PC-9 (cell line): ENCODE data around the gene ALKBH5. TPM values are rescaled to one million over a fixed set of nuclear protein-coding genes. Genes with fewer than 3 reads are reported as not detected.

Experiments used
- BruUV-seq: library from RNA; stranded (reverse); fragments of 400-500 nt; replicated peaks from 2 replicates; lab custom pipeline; 2021; lab: Mats Ljungman, UMichigan
- CTCF ChIA-PET: fragments of 300-600 bp; sonication (Branson Sonifier 250); formaldehyde crosslinking; loops from one replicate; lab custom pipeline; 2022; ENCODE audit warnings: antibody characterized with exemption; lab: Charles Lee
- POLR2A ChIA-PET: fragments of 300-600 bp; sonication (Branson Sonifier 250); formaldehyde crosslinking; loops from one replicate; lab custom pipeline; 2022; ENCODE audit warnings: antibody characterized with exemption; ENCODE audit not compliant: unreplicated experiment; lab: Charles Lee
- DNase-seq, 2 experiments: peaks; one replicate each; pipeline versions ENCODE4 v3.0.0 to v3.0.0-alpha.2; 2015 to 2022; ENCODE audit warnings: mixed read lengths in 1 of 2
- H2AFZ ChIP-seq: fragments of 200-600 bp; sonication (generic); 2 replicates; pipeline ENCODE4 v1.8.1; 2017; ENCODE audit warnings: antibody characterized with exemption
- H3F3A ChIP-seq: fragments of 200-600 bp; sonication (generic); 2 replicates; pipeline ENCODE4 v1.8.1; 2017; ENCODE audit warnings: antibody characterized with exemption, mild to moderate bottlenecking, low read depth; ENCODE audit not compliant: insufficient read depth
- H3K27ac ChIP-seq: fragments of 200-600 bp; sonication (generic); 2 replicates; pipeline ENCODE4 v1.6.1; 2016; ENCODE audit warnings: mixed run types
- H3K27me3 ChIP-seq: fragments of 200-600 bp; sonication (generic); 2 replicates; pipeline ENCODE4 v1.6.1; 2016; ENCODE audit warnings: low read depth, mixed run types; ENCODE audit not compliant: insufficient read depth
- H3K36me3 ChIP-seq: fragments of 200-600 bp; sonication (generic); 2 replicates; pipeline ENCODE4 v1.6.1; 2016; ENCODE audit warnings: low read depth, mixed run types
- H3K4me1 ChIP-seq: fragments of 200-600 bp; sonication (generic); replicated peaks from 2 replicates; pipeline ENCODE4 v1.6.1; 2016; ENCODE audit warnings: mixed run types; ENCODE audit not compliant: insufficient read depth
- H3K4me2 ChIP-seq: fragments of 200-600 bp; sonication (generic); 2 replicates; pipeline ENCODE4 v1.6.1; 2017; ENCODE audit warnings: mixed run types
- H3K4me3 ChIP-seq: fragments of 200-600 bp; sonication (generic); 2 replicates; pipeline ENCODE4 v1.6.1; 2016; ENCODE audit warnings: mixed run types
- H3K79me2 ChIP-seq: fragments of 200-600 bp; sonication (generic); 2 replicates; pipeline ENCODE4 v1.6.1; 2017; ENCODE audit warnings: low read depth, mixed run types
- H3K9me2 ChIP-seq: fragments of 200-600 bp; sonication (generic); 2 replicates; pipeline ENCODE4 v1.8.1; 2017; ENCODE audit warnings: mild to moderate bottlenecking; ENCODE audit not compliant: insufficient read depth
- H3K9me3 ChIP-seq: fragments of 200-600 bp; sonication (generic); 2 replicates; pipeline ENCODE4 v1.8.1; 2016; ENCODE audit warnings: low read depth; ENCODE audit not compliant: insufficient read depth
- H4K20me1 ChIP-seq: fragments of 200-600 bp; sonication (generic); 2 replicates; pipeline ENCODE4 v1.8.1; 2017; ENCODE audit not compliant: insufficient read depth
- CTCF ChIP-seq: fragments of 200-600 bp; sonication (generic); conservative IDR thresholded peaks from 2 replicates; pipeline ENCODE4 v1.6.1; 2017; ENCODE audit warnings: mixed run types, antibody characterized with exemption, mild to moderate bottlenecking, moderate library complexity
- EZH2 ChIP-seq: fragments of 200-600 bp; sonication (generic); IDR thresholded peaks from 2 replicates; pipeline ENCODE4 v1.8.0; 2017; ENCODE audit warnings: antibody characterized with exemption, low read depth
- intact Hi-C: fragments of 100-400 bp; cut with micrococcal nuclease; formaldehyde crosslinking; loops from one replicate; pipeline ENCODE4 v1.10.0; 2022; ENCODE audit not compliant: unreplicated experiment
- total RNA-seq: library from RNA; stranded (reverse); gene quantifications from 2 replicates; pipeline ENCODE4 v1.2.3, GENCODE V29; 2021

Gene ALKBH5
- total RNA-seq, 1 experiment from 2014 or later: 117 TPM

DNA sequence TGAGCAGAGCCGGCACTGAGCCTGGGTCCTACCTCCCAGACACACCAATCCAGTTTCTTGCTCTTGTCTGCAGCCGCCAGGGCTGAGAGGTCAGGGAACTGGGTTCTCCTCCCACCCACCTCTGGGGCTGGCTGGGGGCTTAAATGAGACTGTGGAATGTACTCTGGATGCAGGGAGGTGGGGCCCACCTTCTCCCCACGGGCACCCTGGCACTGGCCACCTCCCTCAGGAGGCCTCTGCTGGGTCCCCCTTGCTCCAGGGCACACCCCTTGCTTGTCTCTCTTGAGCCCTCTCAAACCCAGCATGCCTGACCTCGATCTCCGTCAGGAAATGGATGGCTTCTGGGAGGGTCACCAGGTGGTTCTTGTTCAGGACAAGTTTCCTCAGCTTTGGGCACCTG, 68.5 kb downstream of the ALKBH5 start:
- peaks cover 52% of the 10 kb centered on the region for H3K36me3 ChIP-seq
- POLR2A ChIA-PET: no interaction called here
- no peak for TF ChIP-seq CTCF
- TF ChIP-seq EZH2: no peak
- peaks cover 44% of the 10 kb centered on the region for H4K20me1 ChIP-seq
- H3F3A ChIP-seq: peaks cover 35% of the 10 kb centered on the region
- H3K4me2 ChIP-seq: no peak overlapping the region
- H3K79me2 ChIP-seq: peaks cover 25% of the 10 kb centered on the region
- no peak for DNase-seq
- no peak overlapping the region for H3K4me3 ChIP-seq
- H3K27ac ChIP-seq: no peak overlapping the region
- intact Hi-C loops: no loop called here
- H3K9me3 ChIP-seq: no peaks in the 10 kb centered on the region
- H2AFZ ChIP-seq: no peak overlapping the region
- CTCF ChIA-PET: no interaction called here
- no TSS peak for BruUV-seq
- peaks cover 12% of the 10 kb centered on the region for H3K4me1 ChIP-seq
- H3K9me2 ChIP-seq: no peaks in the 10 kb centered on the region
- H3K27me3 ChIP-seq: no peaks in the 10 kb centered on the region

DNA sequence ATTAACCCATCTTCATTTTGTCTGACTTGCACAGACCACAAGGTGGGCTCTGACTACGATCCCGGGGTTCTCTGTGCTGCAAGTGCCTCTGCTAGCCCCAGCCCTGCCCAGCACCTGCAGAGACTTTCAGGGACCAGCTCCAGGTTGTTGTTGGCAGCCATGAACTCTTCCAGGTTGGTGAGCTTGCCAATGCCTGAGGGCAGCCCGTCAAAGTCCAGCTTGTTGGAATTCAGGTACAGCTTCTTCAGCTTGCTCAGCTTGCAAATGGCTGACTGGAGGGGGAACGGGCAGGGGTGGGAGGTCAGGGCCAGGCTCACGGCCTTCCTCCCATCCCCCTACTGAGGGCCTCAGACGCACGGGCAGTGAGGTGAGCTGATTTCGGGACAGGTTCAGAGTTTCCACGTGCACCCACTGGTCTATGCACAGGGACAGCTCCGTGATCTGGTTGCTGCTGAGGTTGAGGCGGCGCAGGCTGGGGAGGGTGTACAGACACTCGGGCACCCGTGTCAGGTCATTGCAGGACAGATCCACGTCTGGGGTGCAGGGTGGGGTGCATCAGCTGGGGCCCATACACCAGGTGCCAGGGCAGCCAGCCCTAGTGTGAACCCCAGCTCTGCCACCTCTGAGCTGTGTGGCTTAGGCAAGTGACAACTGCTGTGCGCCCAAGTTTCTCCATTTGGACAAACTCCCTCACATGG, 69.7 kb downstream of the ALKBH5 start:
- CTCF ChIA-PET: no interaction called here
- Histone ChIP-seq H2AFZ (no peak overlapping the region), H3K4me2 (no peak overlapping the region), H4K20me1 (peaks cover 32% of the 10 kb centered on the region), H3K27ac (no peak overlapping the region), H3K9me3 (no peaks in the 10 kb centered on the region), H3K79me2 (peaks cover 32% of the 10 kb centered on the region), H3K27me3 (no peaks in the 10 kb centered on the region), H3F3A (peaks cover 37% of the 10 kb centered on the region), H3K9me2 (no peaks in the 10 kb centered on the region), H3K4me3 (no peak overlapping the region), H3K4me1 (peaks cover 12% of the 10 kb centered on the region), H3K36me3 (peaks cover 52% of the 10 kb centered on the region)
- intact Hi-C loops: no loop called here
- no TSS peak for BruUV-seq
- TF ChIP-seq CTCF (no peak), EZH2 (no peak)
- no peak for DNase-seq
- POLR2A ChIA-PET: interaction anchor here (0.7 kb wide), 1 partner anchor 23 kb away, joined by 5 read pairs; no protein-coding TSS in a partner anchor

DNA sequence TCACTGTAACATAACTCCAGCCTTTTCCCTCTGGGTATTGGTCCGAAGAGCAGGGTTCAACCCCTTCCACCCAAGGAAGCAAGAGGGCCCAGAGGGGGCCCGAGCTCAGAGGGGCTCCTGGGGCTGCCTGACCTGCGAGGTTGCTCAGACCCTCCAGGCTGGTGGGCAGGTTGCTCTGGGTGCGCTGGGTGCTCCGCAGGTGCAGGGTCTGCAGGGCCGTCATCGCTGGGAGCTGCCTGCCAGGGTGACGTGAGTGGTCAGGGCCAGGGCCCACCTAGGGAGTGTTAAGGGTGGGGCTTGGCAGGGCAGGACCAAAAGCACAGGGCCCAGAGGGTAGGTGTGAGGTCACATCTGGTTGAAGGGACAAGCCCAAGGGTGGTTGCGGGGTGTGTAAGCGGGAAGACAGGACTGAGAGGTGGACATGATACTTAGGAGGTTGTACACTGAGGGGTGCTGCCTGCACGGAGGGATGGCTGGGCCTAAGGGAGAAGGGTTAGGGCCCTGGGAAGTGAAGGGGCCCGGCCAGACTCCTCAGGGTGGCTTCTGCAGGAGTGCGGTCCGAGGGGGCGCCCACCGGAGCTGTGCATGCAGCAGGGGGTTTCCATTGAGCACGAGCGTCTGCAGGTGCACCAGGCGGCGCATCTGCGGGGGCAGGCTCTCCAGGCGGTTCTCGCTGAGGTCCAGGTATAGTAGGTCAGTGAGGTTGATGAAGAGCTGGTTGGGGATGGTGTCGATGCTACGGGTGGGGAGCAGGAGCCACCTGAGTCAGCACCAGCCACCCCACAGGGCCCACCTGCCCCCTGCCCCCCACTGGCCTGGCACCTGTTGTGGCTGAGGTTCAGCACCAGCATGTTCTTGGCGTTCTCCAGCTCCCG, 70.6 kb downstream of the ALKBH5 start:
- intact Hi-C loops: no loop called here
- H3F3A ChIP-seq: peaks cover 37% of the 10 kb centered on the region
- H3K36me3 ChIP-seq: peaks cover 52% of the 10 kb centered on the region
- no peak overlapping the region for H3K27ac ChIP-seq
- no peaks in the 10 kb centered on the region for H3K27me3 ChIP-seq
- no peak overlapping the region for H2AFZ ChIP-seq
- H3K4me3 ChIP-seq: no peak overlapping the region
- no peak for TF ChIP-seq CTCF
- TF ChIP-seq EZH2: no peak
- POLR2A ChIA-PET: no interaction called here
- H3K4me2 ChIP-seq: no peak overlapping the region
- no peaks in the 10 kb centered on the region for H3K9me2 ChIP-seq
- peaks cover 32% of the 10 kb centered on the region for H4K20me1 ChIP-seq
- CTCF ChIA-PET: no interaction called here
- no peak for DNase-seq
- H3K9me3 ChIP-seq: no peaks in the 10 kb centered on the region
- H3K79me2 ChIP-seq: peaks cover 36% of the 10 kb centered on the region
- peaks cover 17% of the 10 kb centered on the region for H3K4me1 ChIP-seq
- BruUV-seq: no TSS peak
